Measurements from ENCODE around the gene HLF.
A peak's percentile ranks its signal among the peaks of the same experiment; 100 is the strongest.

HLF gene, protein sequence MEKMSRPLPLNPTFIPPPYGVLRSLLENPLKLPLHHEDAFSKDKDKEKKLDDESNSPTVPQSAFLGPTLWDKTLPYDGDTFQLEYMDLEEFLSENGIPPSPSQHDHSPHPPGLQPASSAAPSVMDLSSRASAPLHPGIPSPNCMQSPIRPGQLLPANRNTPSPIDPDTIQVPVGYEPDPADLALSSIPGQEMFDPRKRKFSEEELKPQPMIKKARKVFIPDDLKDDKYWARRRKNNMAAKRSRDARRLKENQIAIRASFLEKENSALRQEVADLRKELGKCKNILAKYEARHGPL

DNA sequence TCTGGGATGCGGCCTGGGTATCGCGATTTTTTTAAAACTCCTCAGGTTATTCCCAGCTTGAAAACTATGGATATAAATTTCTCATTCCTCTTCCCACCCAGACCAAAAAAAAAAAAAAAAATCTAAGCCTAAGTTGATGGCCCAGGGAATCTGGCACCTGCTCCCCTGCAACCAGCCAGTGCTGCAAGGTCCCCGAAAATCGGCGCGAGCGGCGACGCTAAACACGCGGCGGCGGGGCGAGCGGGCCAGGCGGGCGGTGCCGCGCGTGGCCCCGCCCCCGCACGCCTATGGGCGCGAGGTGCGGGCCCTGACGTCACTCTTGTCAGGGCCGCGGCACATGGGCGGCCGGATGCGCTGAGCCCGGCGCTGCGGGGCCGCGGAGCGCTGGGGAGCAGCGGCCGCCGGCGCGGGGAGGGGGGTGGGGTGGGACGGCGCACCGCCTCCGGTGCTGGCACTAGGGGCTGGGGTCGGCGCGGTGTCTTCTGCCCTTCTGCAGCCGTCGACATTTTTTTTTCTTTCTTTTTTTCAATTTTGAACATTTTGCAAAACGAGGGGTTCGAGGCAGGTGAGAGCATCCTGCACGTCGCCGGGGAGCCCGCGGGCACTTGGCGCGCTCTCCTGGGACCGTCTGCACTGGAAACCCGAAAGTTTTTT is at the start of gene HLF:
Gene HLF (plus strand): TSS at position 316 of the 654 bp plus-strand sequence. CDS start 525 bp downstream, outside the sequence.
- peak; percentile 81 for DNase-seq

DNA sequence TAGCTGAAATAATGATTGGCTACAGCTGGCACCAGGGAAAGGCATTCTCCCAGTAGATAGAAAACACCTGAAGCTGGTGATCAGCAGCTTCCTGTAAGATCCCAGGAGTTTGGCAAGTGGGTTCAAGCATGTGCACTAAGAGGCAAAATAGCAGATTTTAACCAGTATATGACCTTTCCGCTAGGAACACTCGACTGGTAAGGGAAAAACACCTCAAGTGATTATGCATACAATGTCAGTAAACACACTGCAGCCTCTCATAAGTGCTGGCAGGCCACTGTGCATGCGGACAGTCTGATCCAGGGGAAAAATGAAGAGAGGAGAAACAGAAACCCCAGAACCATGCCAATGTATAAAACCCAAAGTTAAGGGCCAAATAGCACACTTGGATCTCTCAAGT is 49.0 kb upstream of the HLF start:
- no peak for DNase-seq

DNA sequence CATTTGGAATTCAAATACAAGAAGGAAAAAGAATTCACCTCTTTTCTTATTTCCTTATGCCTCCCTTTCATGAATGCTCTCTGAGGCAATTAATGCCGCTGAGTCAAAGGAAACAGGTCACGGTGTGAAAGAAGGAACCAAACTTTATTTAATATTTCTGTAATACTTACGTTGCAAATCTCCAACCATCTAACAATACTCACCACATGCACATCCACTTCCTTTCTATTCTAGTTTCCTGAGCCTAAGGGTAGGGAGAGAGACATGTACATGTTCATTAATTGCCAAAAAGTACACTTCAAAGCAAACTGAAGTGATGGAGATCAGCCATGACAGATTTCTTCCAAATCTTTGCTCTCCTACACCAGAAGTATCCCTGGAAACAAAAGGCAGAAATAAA is 47.9 kb upstream of the HLF start:
- no peak for DNase-seq

DNA sequence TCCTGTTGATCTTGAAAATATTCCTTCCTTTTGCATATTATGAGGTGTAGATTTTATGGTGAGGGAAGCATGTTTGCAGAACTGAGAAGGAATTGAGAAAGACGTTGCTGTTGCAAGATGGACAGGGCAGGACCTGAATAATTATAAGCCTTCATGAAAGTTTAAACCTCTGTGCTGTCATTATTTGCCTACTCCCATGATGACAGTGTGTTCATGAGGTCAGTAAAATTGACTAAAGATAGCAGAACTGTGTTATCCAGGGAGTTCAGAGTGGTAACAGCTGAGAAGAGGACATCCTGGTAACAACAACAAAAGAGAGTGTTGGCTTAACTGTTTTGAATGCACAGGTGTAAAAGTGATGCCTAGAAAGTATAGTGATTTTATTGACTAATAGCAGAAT is 45.3 kb upstream of the HLF start:
- no peak for DNase-seq

DNA sequence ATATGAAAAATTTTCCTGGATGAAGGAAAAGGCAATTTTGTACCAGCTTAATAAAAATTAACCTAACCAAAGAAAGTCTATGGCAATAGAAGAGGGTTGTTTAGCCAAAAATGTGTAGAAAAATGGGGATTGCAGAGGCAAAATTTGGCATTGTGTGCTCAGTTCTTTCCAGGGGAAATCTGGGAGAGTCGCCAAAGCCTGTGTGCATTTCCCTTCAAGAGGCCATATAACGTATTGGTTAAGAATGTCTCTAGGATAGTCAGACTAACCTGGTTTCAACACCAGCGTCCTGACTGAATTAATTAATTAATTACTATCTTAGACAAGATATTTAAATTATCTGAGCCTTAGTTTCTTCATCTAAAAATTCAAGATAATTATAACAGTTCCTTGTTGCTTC is 44.8 kb upstream of the HLF start:
- DNase-seq, result peak; percentile 49

DNA sequence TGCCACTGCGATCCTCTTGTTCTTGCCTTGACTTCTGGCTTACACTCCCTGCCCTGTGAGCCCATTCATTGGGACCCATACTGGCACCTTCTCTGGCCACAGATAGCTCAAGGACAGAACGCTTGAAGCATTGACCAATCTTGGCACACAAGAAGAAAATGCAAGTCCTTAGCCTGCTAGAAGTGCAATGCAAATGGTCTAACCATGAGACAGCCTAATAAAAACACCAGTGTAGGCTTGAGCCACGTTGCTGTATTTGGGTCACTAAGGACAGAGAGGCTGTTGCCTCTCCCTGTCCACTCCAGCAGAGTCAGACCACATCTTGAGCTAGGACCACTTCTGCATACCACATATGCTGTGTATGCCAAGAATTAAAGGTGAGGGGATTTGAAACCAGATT is 41.2 kb upstream of the HLF start:
- no peak for DNase-seq

DNA sequence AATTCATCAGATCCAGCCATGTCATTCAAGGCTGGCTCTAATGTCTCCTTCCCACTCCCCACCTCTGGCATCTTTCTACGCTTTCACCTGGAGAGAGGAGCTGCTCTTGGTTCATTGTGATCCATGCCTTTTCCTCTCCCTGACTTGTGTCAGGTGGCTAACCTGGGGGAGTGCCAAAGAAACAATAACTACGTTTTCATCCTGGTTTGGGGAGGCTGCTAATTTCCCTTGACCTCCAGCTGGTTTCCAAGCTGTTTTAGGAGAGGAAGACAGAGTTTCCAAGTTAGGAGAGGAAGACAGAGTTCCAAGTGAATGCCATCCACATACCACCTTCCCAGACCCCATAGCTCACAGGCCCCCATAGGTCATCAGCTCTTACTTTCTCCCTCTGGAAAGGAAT is 40.0 kb upstream of the HLF start:
- no peak for DNase-seq

DNA sequence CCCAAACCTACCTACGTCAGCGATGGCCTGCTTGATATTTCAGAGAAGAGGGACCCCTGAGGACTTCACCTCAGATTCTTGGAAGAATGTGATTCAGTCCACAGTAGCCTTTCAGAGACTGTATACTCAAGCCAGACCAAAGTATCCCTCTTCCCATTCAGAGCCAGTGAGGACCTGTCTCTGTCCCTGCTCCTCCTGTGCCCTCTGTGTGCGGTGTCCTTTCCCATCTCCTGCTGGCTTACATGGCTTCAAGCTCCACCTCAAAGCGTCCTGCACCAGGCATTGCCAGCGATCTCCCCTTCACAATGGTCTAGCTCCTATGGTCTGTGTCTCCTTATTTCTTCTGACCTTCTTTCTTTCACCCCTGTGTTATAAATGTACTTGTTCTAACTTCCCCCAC is 39.5 kb upstream of the HLF start:
- DNase-seq, result no peak

DNA sequence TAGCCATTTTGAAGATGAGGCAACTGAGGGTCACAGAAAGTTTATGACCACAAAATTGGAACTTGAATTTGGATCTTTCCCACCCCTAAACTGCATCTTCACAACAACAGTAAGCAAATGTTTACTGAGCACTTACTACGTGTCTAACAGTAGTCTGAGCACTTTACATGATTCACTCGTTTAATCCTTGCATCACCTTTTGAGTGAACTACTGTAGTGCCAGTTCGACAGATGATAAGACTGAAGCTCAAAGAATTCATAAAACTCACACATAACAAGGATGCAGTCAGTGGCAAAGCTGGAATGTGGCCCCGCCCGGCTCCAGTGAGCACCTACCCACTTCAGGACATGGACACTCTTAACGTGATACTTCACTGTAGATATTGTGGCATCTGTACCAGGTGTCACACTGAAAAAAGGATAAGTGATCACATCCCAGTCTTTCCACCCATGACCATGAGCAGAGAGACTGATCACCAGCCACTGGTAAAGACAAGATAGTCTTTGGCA is 36.0 kb upstream of the HLF start:
- no peak for DNase-seq

DNA sequence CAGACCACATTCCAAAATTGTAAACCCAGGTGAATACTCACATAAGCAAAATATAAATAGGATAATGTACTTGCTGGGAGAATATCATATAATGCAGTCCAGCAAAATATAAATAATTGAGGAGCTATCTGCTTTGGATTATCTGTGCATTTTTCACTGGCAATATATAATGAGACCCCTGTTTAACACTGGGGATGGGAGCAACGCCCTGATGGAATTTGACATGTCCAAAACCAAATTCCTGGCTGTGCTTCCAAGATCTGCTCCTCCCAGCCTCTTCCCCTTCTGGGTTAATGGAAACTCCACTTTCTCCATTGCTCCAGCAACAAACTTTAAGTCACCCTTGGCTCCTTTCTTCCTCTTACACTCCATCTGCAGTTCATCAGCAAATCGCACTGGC is 35.5 kb upstream of the HLF start:
- no peak for DNase-seq

DNA sequence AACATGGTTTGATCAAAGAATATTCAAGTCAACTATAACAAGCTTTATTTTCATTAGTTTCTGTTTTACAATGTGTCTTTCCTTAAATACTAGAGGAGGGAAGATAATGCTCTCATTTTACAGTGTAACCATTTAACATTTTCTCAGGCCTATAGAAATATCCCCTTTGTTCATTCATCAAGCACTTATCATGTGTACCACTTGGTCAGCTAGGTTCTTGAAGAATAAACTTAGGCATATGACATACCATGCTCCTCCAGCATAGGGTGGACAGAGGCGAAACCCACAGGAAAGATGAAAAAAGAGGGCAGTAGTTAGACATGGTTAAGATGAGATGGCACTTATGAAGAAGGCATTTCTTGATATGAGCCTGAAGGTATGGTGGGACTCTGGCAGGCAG is 34.0 kb upstream of the HLF start:
- no peak for DNase-seq

DNA sequence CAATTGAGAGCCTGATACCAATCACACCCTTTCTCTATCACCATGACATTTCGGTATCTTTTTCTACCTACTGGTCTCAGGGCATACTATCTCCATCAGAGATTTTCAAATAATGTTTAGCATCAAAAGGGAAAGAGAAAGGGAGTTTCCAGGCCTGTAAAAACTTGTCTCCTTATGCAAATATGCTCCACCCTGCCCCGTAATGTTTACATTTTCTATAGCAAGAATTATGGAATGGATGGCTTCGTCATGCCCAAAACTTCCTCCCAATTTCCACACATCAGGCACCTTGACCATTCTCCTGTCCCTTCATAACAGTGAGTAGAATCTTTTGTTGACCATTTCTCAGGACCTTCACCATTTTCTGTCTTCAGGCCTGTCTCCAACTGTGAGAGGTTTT is 30.9 kb upstream of the HLF start:
- no peak for DNase-seq

DNA sequence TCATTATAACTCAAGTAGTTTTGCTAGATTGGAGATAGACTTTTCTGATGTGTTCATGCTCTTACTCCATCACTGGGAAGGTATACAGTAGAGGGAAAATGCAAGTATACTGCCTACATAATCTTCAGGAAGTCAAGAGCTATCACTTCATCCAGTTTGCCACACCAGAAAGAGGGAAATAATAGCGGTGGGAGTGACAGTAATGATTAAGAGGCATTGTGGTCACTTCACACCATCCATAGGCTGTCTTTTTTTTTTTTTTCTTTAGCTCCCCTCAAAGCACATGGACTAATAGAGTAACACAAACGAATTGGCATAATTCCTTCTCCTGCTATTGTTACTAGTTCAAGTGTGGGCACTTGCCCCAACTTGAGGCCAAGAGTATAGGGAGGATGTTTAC is 28.4 kb upstream of the HLF start:
- no peak for DNase-seq

DNA sequence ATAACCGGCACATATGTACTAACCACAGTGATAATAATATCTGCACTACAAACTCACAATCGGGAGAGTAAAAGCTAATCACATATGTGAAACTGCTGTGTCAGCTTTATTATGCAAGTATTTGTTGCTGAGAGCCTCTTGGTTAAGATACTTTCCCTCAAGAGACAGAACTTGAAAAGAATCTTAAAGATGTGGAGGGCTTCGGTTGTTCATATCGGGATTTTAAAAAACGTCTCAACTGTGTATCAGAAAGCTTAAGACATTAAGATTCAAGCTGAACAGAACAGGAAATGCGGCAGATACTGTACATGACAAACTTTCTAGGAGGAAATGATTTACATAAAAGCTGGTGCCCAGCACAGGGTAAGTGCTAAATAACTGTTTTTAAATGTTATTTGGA is 27.5 kb upstream of the HLF start:
- no peak for DNase-seq

DNA sequence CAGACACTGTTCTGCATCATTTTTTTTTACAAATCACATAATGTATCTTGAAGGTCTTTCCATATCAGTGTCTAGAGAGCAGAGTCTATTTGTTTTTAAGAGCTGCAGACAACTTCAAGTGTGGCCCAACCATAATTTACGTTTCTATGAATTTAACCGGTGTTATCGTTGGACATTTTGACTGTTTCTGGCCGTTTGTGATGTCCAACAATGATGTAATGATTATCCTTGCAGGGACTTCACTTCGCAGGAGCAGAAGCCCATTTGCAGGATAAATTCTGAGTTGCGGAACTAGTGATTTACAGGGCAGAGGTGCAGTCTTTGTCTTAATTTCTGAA is 26.9 kb upstream of the HLF start:
- no peak for DNase-seq

DNA sequence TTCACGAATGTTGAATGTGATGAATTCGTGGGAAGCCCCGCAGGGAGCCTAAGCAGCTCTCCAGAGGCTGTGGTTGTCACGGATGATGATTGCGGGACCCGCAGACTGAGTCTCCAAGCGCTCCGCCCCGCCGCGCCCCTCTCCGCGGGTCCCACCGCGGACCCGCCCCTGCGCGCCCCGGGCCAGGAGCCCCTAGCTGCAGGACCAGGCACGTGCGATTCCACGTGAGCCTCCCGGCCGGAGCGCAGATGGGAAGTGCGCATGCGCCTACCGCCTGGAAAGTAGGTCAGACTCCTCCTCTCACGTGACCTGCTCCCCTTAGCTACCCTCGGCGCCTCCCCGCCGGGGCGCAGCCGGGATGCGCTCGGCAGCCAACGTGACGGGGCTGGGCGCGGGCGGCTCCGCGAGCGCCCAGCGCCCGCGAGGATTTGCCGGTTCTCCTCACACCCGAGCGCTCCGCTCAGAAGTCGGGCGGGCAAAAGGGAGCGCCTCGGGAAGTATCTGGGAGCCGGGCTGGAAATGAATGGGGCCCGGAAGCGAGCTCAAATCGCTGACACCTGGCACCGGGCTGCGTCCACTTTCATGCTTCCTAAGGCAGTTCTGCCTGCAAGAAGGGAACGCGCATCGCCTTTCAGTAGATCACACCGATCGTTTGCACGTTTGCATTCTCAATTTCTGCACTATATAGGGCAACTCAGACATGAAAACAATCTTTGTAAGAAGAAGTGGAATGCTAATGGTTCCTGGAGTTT is 26.4 kb upstream of the HLF start:
- DNase-seq, result peak; percentile 96

DNA sequence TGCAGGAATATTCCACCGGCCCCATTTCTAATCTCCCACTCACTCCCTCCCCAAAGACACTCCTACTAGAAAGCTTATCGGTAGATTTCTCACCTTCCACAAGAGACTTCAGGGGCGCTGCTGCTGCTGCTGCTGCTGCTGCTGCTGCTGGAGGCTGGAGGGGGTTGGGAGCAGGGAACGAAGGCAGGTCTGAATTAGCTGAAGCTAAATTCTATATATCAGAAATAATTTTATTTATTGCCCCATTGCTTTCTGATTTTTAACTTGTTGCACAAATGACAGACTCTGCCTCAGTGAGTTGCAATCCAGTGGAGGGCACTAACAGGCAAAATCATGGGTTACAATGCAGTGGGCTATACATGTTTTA is 25.8 kb upstream of the HLF start:
- peak; percentile 48 for DNase-seq

DNA sequence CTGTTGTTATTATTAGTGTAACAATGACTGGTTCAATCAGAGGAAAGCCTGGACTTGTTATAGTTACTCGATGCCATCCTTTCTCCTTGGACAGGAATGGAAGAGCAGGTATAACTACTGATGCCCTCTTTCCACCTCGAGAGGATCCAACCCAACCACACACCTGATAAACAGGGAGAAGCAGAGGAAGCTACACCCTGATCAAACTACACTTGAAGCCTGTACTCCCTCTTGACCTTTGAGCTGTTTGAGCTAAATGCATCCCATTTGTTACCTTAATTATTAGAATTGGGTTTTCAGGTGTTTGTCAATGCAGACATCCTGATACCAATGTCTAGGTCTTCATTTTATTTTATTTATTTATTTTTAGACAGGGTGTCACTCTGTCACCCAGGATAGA is 23.7 kb upstream of the HLF start:
- no peak for DNase-seq

DNA sequence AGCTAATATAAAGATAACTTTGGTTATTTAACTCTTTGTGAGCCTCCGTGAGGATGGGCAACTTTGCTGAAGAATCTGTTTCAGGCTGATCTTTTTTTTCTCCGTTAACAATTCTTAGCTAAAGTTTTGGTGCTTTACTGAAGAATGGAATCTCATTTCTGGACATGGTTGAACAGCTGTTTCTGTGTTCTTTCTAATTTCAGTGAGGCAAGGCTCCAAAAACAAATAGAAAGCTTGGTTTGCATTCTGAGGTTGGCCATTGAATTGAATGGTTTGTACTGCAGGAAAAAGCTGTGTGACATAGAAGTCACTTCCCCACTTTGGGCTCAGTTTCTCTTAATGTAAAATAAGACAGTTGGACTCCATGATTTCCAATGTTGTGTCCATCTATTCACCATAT is 22.3 kb upstream of the HLF start:
- no peak for DNase-seq

DNA sequence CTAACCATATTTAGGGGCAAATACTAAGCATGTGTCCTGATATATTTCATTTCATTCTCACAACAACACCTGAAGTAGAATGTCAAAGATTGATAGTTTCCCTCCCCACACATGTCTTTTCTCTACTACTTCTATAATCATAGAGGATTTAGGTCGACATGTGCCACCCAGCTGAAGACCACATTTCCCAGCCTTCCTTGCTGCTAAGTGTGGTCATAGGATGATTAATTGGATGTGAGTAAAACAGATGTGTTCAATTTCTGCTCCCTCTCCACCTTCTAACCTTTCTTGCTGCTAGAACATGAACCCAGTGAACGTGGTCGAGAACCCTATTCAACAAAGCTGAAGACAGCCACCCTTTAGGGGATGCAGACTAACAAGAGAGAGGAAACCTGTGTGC is 18.8 kb upstream of the HLF start:
- no peak for DNase-seq

DNA sequence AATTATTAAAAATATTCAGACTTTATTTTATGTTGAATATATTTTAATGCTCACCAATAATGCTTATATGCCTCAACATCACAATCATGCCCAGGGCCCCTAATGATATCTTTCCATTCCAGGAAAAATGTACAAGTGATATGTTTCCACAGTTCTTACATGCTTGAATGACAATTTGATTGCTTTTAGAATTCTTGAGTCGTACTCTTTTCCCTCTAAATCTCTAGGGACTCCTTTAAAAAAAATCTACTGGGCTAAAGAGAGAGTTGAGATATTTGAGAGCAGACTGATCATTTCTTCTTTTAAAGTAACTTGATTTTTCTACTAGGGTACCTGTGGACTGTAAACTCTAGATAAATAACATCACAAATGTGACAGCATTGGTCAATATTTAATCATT is 18.2 kb upstream of the HLF start:
- DNase-seq, result no peak

DNA sequence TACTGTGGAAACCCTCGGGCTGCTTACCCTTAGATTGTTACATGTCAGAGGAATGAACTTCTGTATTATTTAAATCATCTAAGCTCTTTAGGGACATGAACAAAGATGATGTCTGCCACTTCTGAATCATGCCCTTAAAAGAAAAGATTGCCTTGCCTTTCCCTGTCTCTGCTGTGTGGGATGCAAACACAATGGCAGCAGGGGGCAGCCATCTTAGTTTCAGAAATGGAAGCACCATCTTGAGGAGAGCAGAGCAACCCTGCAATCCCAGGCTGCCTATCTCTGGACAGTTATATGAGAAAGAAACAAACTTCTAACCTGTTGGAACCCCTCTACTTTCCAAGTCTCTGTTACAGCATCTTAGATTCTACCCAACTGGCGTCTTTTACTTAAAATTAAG is 16.7 kb upstream of the HLF start:
- DNase-seq, result no peak

DNA sequence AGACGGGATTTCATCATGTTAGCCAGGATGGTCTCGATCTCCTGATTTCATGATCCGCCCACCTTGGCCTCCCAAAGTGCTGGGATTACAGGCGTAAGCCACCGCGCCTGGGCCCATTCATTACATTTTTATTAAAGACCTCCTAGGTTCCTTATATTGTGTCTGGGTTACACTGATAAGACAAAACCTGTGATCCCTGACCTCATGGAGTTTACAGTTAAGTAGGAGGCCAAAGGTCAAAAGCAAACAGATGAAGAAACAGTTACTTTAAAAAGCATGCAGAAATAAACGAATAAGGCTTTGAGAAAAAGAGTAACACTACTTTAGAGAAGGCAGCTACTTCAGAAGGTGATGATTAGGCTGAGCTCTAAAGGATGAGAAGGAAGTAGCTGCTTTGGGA is 14.9 kb upstream of the HLF start:
- no peak for DNase-seq

DNA sequence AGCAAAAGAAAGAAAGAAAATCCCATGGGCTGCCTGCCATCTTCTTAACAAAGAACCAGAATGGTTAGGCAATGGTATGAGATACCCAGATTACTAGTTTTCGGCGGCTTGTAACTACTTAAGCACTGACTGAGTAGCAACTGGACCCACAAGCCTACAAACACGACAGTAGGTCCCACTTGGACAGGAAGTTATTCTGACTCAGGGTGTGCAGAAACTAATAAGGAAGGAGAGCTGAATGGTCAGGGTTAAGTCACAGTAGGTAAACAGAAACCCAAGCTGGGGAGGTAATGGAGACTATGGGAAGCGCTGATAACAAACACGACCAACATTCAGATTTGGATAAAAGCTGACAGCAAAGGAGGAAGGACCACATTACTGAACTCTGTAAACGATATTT is 10.4 kb upstream of the HLF start:
- DNase-seq, result no peak
